Esophagus squamous epithelium (tissue), 4 donors: Measurements from ENCODE around the gene MBD6.

Source experiments
- POLR2A ChIP-seq, 4 donors: fragments of 450-650 bp; IDR thresholded peaks; one replicate each; pipeline ENCODE4 v1.6.1; 2017; ENCODE audit warnings: antibody characterized with exemption in 4 of 4, mild to moderate bottlenecking in 4 of 4, moderate library complexity in 3 of 4
- TF ChIP-seq, protein P1 (sequence below), 6 experiments: fragments of 450-650 bp in 4 of 6; fragments of 200-600 bp in 2 of 6; sonication (generic) in 2 of 6; IDR thresholded peaks; one replicate each; pipeline ENCODE4 v1.5.1; 2016 to 2019; ENCODE audit warnings: antibody characterized with exemption in 6 of 6, mild to moderate bottlenecking in 4 of 6, moderate library complexity in 4 of 6

DNA sequence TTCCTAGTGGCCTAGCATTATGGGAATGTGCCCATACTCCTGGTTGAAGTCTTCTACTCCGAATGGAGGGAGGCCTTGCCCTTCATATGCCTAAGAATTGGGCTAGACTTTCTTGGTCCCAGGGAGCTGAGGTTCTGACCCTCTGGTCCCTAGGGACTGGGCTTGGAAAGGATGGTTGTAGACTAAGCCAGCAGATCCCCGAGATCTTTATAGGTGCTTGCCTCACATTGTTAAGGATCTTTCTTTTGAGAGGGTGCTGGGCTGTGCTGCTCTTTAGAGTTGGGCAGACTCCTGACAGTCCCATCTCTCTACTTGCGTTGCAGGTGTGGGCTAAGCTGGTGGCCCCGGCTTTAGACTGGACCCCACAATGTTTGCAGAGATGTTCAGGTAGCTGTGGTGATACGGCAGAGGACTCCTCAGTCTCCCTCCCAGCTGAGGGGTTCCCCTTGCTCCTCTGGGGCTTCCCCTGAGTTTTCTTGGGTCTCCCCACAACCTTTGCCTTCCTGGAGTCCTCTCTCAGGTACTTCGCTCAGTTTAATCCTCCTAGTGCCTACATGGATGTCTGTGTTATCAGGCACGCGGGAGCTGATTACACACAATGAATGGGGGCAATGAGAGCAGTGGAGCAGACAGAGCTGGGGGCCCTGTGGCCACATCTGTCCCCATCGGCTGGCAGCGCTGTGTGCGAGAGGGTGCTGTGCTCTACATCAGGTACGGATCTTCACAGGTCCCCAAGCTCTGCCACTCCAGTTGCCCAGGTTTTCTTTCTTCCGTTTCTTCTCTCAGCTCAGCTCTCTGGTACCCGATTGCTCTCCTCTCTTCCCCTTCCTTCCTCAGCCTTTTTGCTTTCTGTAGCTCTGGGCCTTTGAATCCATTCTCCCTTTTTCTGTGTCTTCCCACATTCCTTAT is 1.3 kb downstream of the MBD6 start:
- TF ChIP-seq, protein P1, sequence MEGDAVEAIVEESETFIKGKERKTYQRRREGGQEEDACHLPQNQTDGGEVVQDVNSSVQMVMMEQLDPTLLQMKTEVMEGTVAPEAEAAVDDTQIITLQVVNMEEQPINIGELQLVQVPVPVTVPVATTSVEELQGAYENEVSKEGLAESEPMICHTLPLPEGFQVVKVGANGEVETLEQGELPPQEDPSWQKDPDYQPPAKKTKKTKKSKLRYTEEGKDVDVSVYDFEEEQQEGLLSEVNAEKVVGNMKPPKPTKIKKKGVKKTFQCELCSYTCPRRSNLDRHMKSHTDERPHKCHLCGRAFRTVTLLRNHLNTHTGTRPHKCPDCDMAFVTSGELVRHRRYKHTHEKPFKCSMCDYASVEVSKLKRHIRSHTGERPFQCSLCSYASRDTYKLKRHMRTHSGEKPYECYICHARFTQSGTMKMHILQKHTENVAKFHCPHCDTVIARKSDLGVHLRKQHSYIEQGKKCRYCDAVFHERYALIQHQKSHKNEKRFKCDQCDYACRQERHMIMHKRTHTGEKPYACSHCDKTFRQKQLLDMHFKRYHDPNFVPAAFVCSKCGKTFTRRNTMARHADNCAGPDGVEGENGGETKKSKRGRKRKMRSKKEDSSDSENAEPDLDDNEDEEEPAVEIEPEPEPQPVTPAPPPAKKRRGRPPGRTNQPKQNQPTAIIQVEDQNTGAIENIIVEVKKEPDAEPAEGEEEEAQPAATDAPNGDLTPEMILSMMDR (IDR thresholded peaks at IDR 0.05), result no peak
- no peak for TF ChIP-seq POLR2A (IDR thresholded peaks at IDR 0.05)
